ENCODE data around the gene SLC35F3.

The SLC35F3 gene

DNA sequence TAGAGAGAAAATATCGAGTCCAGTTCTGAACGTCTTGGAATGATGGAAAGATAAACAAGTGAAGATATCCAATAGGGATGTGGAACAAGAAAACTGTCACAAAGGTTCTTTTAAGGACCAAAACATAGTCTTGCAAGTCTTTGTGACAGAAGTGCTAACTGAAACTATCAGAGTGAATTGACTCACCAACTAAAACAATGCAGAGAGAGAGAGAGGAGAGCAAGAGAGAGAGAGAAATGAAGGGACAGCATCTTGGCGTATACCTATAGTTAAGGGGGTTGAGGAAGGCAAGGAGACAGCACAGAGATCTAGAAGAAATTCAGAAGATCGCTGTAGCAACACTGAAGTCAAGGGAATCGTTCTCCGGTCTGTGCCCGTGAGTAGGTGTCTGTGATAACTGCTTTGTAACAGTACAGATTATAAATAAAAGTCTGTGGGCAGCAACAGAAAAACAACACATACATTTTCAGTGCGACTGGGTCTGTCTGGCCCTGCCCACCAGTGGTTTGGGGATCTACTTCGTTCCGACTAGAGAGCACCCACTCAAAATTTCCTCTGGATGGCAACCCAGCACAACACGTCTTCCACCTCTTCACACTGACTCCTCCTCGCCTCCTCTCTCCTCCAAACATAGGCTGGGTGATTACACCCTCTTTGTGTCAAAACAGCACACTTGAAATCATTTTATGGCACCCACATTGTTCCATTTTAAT, 464.0 kb downstream of the SLC35F3 start:
- DNase-seq (ENCODE audit: low read depth) = no peak

DNA sequence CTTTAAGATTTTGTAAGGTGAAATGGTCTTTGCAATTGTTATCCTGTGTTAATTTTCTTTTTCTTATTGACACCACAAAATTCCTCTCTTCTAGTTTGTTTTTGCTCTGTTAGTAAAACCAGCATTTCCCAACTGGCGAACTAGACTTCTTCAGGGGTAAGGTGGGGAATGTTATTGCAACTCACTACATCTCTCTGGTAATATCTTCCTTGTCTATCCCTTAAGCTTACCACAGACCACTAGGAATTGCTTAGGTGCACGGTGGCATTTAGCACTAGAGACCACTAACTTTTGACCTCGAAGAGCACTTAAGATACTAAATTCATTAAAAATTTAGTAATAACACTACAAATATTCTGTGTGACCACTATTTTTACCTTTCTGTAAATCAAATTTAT, 464.6 kb downstream of the SLC35F3 start:
- DNase-seq (ENCODE audit: low read depth) = no peak

DNA sequence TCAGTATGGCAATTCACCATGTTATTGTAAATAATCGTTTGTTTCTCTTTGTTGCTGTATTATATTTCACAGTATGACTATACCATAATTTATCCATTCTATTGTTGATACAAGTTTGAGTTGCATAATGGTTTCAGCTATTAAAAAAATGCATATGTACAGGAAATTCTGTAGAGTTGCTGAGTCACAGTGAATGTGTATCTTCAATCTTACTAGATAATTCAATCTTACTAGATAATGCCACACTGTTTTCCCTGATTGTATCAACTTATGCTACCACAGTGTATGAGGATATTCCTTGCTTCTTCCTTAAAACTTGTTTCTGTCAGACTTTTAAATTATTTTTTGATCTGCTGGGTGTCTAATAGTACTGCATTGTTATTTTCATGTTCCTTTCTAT, 465.3 kb downstream of the SLC35F3 start:
- no peak for DNase-seq (ENCODE audit: low read depth)

DNA sequence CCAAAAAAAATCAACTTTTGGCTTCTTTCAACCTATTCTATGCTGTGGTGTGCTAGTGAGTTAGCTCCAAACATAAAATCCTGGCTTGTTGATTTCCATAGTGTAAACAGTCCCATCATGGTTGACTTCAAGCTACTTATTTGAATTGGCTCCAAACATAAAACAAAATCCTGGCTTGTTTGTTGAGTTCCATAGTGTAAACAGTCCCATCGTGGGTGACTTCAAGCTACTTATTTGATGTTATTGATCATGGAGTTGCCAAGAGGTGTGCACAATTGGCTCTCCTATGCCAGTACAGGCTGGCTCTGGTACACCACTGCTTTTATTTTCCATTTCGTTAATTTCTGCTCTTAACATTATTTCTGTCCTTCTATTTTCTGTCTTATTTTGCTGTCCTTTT, 466.9 kb downstream of the SLC35F3 start:
- DNase-seq (ENCODE audit: low read depth) = no peak

DNA sequence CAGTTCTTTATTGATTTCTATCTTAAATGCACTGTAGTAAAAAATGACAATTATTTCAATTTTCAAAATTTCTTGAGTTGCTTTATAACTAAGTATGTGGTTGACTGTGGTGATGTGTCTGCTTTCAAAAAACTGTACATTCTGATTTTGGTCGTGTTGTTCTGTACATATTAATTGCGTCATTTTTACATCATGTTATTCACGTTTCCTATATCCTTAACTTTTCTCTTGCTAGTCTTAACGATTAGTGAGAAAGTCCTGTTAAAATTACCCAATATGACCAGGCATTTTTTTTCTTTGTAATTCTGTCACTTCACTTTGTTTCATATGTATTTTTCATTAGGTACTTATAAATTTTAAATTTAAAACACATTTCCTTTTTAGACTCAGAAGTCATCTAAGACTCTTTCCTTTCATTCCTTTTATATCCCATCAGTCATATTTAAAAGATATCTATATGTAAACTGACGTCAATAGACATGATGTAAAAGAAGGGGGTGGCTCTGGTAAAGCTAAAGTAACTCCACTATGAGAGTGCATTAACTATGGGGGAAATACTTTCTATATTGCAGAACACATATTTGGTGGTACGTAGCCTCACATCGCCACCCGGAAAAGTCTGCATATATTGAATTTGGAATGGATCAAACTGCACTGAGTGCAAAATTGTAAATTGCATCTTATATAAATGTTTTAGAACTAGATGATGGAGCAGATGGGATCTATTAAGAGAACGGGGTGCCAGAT, 467.7 kb downstream of the SLC35F3 start:
- no peak for DNase-seq (ENCODE audit: low read depth)

DNA sequence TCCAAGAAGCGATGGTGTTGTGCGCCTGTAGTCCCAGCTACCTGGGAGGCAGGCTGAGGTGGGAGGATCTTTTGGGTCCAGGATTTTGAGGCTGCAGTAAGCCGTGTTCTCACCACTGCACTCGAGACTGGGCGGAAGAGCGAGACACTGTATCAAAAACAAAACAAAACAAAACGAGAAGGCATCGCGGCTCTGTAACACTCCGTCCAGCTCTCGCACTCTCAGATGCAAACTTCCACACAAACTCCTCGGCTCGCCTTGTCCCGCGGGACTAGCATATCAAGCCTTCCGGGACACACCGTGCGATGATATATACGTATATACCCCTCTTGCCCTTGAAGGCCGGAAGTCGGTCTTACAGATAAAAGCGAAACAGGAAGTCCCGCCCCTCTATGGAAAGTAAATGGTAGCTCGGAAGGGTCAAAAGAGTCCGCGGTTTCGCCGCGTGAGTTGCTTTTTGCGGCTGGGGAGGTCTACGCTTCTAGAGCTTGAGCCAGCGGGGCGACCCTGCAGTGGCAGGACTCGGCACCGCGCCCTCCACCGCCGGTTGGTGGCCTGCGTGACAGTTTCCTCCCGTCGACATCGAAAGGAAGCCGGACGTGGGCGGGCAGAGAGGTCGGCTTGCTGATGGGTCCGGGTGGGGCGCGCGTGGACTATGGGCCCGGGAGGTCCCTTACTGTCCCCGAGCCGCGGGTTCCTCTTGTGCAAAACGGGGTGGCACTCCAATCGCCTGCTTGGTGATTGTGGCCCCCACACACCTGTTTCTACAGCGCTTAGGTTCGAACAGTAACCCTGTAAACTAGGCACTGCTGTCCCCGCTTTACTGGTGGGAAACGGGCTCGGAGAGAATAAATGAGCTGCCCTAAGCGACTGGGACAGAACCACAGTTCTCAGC, 468.8 kb downstream of the SLC35F3 start, which contains the start of gene COA6:
TSS of gene COA6 (plus strand) at position 393 of the 895 bp plus-strand sequence. CDS start at position 404, 11 bp downstream.
- peak; percentile 83 for DNase-seq (ENCODE audit: low read depth)

DNA sequence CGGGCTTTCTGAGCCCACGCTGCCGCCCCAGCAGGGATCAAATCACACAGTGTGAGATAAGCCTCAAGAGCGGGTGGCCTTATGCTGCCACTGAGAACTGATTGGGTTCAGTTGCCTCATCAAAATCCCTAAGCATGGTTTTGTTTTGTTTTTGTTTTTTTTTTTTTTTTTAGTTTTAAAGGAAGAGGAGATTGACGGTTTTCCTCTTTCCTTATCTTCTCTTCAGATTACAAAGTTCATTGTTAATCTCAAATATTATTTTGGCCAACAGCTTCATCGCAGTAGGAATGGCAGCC, 469.4 kb downstream of the SLC35F3 start:
- no peak for DNase-seq (ENCODE audit: low read depth)
